Kidney capillary endothelial cell (primary cell): ENCODE data around the gene DBF4.
A peak's percentile ranks its signal among the peaks of the same experiment; 100 is the strongest.
"Not testable (repeated sequence)": the region's sequence is repeated elsewhere in the genome, so short reads cannot be mapped to it uniquely, and the experiment has no call there.

Experiments used
- DNase-seq: peaks from one replicate; pipeline ENCODE4 v3.0.0-alpha.2; 2018; ENCODE audit warnings: low spot score

DBF4 gene

GRCh38 chr7:87882151-87882937 is 6.1 kb downstream of the DBF4 start:
- DNase-seq, result no peak

DNA sequence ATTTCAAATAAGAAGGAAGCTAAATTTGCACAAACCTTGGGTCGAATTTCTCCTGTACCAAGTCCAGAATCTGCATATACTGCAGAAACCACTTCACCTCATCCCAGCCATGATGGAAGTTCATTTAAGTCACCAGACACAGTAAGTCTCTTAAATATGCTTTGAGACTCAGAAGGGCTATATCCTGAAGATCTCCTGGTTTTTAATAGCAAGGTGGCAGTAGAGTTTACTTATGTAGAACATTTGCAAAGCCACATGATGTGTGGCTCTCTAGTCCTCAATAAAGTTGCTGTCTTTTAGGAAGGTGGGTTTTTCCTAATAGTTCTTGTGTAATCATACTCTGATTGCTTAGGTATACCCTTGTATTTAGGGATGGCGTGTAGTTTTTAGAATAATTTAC is 8.7 kb downstream of the DBF4 start:
- DNase-seq, result no peak

DNA sequence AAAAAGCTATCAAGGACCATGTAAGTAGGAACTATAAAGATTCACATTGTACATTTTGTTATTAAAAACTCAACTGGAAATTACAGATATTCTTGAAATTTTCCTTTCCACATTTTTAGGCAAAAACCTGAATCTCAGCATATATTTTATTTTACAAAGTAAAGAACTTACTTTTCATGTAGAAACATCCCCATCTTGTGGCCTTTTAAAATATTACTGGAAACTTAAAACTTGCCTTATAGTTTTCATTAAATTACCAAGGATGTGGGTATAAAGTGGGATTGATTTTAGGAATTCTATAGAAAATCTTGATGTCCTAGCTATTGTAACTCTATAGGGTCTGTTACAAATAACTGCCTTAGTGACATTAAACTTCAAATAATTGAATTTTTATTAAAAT is 10.6 kb downstream of the DBF4 start:
- DNase-seq, result peak; percentile 33

GRCh38 chr7:87895363-87895762 is 19.1 kb downstream of the DBF4 start:
- no peak for DNase-seq

DNA sequence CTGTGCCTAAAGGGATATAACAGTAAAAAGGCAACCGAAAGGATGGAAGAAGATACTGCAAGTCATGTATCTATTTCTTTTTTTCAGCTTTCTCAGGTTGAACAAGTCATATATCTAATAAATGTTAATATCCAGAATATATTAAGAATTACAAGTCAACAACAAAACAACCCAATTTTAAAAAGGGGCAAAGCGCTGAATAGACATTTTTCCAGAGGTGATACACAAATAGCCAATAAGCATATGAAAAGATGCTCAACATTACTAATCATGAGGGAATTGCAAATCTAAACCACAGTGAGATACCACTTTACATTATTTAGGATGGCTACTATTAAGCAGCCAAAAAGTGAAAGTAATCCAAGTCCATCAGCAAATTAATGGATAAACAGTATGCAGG is 23.0 kb downstream of the DBF4 start:
- no peak for DNase-seq

DNA sequence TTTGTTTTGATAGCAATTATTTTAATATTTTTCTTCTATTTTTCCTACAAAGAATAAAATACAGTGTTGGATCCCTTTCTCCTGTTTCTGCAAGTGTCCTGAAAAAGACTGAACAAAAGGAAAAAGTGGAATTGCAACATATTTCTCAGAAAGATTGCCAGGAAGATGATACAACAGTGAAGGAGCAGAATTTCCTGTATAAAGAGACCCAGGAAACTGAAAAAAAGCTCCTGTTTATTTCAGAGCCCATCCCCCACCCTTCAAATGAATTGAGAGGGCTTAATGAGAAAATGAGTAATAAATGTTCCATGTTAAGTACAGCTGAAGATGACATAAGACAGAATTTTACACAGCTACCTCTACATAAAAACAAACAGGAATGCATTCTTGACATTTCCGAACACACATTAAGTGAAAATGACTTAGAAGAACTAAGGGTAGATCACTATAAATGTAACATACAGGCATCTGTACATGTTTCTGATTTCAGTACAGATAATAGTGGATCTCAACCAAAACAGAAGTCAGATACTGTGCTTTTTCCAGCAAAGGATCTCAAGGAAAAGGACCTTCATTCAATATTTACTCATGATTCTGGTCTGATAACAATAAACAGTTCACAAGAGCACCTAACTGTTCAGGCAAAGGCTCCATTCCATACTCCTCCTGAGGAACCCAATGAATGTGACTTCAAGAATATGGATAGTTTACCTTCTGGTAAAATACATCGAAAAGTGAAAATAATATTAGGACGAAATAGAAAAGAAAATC is 31.0 kb downstream of the DBF4 start:
- not testable (repeated sequence) for DNase-seq

GRCh38 chr7:87908814-87909213 is 32.5 kb downstream of the DBF4 start:
- DNase-seq, result not testable (repeated sequence)

DNA sequence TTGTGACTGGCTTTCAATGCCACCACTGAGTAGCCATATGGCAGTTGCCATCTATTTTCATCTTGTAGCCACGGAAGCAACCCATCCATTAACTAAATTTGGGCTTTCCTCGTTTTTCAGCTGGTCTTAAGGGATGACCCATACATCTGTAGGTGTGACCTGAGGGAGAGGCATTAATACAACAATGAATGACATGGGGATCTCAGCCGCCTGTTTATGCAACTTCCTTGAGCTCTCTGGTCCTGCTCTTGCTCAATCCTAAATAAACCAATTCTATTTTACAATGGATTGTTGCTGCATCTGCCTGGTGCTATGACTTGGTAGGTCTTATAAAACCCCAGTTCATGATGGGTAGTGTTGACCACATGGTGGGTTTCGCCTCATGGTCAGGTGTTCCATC is 35.8 kb downstream of the DBF4 start:
- no peak for DNase-seq

GRCh38 chr7:87918740-87919139 is 42.4 kb downstream of the DBF4 start:
- DNase-seq, result no peak

DNA sequence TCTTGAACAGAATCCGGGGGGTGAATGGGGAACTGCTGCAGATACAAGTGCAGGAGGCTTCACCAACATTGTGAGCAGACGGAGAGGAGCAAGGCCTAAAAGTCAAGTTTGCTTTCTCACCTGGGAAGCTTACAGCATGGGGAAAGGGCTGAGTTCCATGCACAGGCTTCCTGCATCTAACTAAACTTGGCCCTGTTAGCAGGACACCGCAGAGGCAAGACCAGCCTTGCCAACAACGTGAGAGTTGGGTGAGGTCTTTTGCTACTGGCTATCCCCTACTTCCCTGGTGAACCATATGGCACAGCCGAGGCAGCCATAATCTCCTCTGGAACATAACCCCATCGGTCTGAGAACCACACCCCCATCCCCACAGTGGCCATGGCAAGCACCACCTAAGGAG is 43.6 kb downstream of the DBF4 start:
- DNase-seq, result no peak

- DNase-seq, result no peak
These were observed 44.3 kb downstream of the DBF4 start for GRCh38 chr7:87920578-87920977.

DNA sequence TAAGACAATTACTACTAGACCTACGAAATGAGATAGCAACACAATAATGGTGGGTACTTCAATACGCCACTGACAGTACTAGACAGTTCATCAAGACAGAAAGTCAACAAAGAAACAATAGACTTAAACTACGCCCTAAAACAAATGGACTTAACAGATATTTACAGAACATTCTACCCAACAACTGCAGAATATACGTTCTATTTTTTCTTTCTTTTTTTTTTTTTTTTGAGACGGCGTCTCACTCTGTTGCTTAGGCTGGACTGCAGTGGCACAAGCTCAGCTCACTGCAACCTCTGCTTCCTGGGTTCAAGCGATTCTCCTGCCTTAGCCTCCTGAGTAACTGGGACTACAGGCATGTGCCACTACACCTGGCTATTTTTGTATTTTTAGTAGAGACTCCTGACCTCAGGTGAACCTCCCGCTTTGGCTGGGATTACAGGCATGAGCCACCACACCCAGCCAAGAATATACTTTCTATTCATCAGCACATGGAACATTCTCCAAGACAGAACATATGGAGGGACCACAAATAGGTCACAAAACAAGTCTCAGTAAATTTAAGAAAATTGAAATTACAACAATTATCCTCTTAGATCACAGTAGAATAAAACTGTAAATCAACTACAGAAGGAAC is 46.6 kb downstream of the DBF4 start:
- not testable (repeated sequence) for DNase-seq

DNA sequence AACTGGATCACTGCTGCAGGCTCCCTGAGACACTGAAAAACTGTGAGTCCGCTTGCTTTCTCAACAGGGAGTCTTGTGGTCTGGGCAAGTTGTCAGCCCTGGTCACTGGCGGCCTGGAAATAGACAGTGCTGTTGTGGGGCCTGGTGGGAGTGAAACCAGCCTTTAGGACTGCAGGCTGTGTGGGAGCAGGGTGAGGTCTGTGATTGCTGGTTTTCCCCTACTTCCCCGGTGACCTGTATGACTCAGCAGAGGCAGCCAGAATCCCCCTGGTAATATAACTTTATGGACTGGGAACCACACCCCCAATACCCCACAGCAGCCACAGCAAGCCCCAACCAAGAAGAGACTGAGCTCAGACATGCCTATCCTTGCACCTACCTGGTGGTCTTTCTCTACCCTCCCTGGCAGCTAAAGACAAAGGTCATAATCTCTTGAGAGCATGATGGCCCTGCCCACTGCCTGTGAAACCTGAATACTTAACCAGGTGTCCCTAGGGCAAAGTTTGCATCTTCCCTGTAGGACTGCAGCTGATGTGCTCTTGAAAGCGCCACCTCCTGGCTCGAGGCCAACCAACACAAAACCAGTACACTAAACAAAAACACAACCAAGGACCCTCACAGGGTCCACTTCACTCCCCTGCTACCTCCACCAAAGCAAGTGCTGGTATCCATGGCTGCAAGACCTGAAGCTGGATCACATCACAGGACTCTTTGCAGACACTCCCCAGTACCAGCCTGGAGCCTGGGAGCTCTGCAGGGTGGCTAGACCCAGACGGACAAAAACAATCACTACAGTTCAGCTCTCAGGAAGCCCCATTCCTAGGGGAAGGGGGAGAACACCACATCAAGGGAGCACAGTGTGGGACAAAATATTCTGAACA is 50.5 kb downstream of the DBF4 start:
- no peak for DNase-seq

GRCh38 chr7:87933605-87933952 is 57.3 kb downstream of the DBF4 start:
- no peak for DNase-seq

- DNase-seq, result peak; percentile 63
These were observed 57.8 kb downstream of the DBF4 start, which contains the start of gene ADAM22 for GRCh38 chr7:87933953-87934698. TSS of gene ADAM22 (plus strand) at chr7:87934251. CDS start at chr7:87934466, 215 bp downstream.

GRCh38 chr7:87934699-87935383 is 58.5 kb downstream of the DBF4 start:
- DNase-seq, result no peak

GRCh38 chr7:87935384-87935706 is 59.1 kb downstream of the DBF4 start:
- DNase-seq, result no peak

DNA sequence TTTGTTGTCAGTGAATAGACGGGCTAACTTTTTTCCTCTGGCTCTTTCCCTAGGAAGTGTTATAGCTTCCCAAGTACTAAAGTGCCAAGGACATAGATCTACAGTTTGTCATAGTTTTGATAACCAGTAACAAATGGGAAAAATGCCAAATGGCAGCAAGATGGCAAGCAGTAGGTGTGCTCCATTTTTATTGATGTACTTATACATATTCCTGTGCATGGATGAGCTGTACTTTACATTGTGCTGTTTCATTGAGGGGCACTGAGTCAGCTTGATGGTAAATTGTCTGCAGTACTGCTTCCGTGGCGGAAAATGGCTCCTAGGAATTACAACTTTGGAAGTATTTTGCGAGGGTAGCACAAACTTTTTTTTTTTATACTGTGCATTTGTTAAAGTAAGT is 64.8 kb downstream of the DBF4 start:
- DNase-seq, result no peak

DNA sequence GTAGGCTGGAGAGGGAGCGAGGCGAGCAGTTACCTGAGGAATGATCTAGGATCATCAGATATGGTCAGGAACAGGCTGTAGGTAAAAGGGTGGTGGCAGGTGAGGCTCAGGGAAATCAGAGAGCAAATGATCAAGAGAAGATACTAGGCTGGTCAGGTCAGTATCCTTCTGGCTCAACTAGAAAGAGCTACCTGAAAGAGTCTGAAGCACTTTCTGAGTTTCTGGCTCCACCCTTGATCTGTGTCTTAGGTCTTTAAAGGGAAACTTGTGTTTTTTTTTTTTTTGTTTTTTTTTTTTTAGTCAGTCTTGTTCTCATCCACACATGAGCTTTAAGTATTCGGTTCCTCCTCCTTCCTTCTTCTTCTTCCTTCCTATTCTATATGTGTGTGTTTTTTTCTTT is 68.3 kb downstream of the DBF4 start:
- DNase-seq, result no peak

GRCh38 chr7:87945926-87946325 is 69.6 kb downstream of the DBF4 start:
- not testable (repeated sequence) for DNase-seq

DNA sequence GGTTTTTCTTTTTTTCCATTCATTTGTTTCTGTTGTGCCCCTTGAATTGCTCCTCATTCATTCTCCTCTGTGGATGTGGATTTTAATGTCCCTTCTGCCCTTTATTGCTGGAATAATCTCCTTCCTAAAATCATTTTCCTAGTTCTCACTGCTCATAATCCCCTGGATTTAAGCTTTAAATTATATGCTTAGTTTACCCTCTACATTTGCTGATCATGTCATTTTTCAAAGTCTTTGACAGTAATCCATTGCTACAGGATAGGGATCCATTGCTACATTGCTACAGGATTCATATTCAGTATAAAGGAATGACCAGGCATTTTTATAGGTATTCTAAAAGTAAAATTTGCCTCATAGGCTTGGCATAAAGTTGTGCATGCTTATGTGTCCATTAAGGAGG is 72.1 kb downstream of the DBF4 start:
- no peak for DNase-seq
